ENCODE measurements around the gene IGFL3.
"Not testable (repeated sequence)": the region's sequence is repeated elsewhere in the genome, so short reads cannot be mapped to it uniquely, and the experiment has no call there.

IGFL3 gene

GRCh38 chr19:46124638-46125115 lies at the start of gene IGFL3:
Gene IGFL3, minus strand, starts transcription at chr19:46124688. Its CDS starts 39 bp downstream, at chr19:46124649.
- DNase-seq (ENCODE audit: low spot score) = no peak

- peak; percentile 43 for DNase-seq (ENCODE audit: low spot score)
Measured at GRCh38 chr19:46173886-46174480, 49.5 kb upstream of the IGFL3 start.

- DNase-seq (ENCODE audit: low spot score) = no peak
Measured at GRCh38 chr19:46162731-46163130, 38.2 kb upstream of the IGFL3 start.

GRCh38 chr19:46161642-46162257 lies 37.3 kb upstream of the IGFL3 start:
- DNase-seq (ENCODE audit: low spot score) = not testable (repeated sequence)

GRCh38 chr19:46160233-46160775 lies 35.8 kb upstream of the IGFL3 start:
- DNase-seq (ENCODE audit: low spot score) = no peak

DNA sequence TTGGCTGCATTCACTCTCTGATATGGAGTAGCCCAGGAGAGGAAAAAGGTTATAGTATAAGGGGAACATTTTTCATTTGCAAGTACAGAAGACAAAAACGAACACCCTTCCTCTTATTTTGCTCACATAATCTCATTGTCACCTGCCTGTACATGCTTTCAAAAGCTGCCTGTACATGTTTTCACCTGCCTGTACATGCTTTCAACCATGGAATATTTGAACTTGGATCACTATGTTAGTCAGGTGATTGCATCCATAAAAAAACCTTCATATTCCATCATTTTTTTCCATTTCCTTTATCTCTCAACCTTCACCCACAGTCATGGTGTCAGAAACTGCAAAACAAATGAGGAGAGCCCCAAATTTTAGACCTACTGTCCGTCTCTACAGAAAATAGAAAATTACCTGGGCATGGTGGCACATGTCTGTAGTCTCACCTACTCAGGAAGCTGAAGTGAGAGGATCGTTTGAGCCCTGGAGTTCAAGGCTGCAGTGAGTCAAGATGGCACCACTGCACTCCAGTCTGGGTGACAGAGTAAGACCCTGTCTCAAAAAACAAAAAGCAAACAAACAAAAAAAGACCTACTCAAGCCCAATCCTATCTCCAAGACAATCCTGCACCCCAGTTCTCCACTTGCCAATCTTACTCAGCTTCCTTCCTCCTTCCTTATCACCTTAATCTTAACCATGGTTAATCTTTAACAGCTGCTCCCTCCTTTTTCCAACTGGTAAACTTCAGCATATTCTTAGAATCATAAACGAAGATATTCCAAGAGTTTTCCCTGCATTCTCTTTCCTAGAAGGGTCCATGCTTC lies 35.1 kb upstream of the IGFL3 start:
- DNase-seq (ENCODE audit: low spot score) = no peak

DNA sequence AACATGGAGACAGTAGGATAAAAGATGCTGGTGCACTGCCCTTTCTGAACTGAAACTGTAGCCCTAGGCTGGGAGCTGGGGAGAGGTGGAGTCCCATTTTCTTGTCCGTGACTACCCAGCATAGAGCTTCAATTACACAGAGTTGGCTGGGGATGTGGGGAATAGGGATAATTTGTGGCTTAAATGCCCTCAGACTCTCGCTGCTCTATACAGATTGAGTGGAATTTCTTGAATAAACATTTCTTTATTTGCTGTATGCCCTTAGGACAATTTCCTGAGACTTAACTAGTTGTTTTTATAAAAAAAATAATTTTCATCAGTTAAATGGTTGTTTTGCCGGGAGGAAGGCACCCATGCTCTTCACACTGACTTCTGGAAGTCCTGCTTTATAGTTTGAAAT lies 30.7 kb upstream of the IGFL3 start:
- DNase-seq (ENCODE audit: low spot score) = no peak

DNA sequence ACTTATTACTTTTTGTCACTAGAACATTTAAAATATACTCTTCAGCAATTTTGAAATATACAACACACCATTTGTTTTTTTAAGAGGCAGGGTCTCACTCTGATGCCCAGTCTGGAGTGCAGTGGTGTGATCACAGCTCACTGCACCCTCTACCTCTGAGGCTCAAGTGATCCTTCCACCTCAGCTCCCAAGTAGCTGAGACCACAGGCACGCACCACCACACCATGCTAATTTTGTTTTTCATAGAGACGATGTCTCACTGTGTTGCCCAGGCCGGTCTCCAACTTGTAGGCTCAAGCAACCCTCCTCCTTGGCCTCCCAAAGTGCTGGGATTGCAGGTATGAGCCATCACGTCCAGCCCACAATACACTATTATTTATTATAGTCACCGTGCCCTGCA lies 26.1 kb upstream of the IGFL3 start:
- DNase-seq (ENCODE audit: low spot score) = no peak

GRCh38 chr19:46147791-46148288 lies 23.4 kb upstream of the IGFL3 start, which contains the start of gene IGFL2:
Gene IGFL2, plus strand, starts transcription at chr19:46148238. Its CDS starts 41 bp downstream, at chr19:46148279.
- peak; percentile 21 for DNase-seq (ENCODE audit: low spot score)

DNA sequence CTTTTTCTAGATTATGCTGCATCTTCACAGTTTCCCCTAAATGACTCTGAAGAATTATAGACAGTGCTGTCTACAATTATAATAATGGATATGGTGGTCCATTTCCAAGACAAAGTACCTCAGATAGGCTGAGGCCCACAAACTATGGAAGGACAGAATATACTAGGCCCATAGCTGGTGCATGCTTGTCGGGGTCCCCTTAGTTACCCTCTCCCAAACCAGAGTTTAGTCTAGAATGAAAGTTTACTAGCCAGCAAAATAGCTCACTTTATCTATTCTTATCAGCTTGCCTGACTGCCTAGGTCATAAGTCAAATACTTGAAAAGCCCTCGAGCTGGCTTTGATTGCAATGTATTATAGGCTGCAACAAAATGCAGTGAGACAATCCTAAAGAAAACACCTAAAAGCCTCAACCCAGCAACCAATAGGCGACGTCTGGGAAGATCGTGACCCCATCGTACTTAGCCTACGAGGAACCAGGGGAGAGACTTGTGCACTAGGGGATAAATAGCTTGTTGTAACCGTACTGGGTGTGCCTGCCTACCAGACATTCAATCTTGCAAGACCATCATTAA lies 22.8 kb upstream of the IGFL3 start:
- no peak for DNase-seq (ENCODE audit: low spot score)

DNA sequence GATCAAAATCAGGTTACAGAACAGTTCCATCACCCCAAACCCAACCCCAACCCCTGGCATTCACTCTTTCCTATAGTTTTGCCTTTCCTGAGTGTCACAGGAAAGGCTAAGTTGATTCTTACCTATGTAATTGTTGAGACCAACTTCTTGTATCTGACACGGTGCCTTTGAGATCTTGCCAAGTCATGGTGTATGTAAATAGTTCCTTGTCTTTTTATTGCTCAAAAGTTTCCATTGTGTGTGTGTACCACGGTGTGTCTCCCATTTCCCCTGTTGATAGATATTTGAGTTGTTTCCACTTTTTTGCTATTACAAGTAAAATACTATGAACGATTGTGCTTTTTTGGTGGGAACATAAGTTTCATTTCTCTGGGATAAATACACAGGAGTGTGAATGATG lies 20.3 kb upstream of the IGFL3 start:
- DNase-seq (ENCODE audit: low spot score) = no peak

DNA sequence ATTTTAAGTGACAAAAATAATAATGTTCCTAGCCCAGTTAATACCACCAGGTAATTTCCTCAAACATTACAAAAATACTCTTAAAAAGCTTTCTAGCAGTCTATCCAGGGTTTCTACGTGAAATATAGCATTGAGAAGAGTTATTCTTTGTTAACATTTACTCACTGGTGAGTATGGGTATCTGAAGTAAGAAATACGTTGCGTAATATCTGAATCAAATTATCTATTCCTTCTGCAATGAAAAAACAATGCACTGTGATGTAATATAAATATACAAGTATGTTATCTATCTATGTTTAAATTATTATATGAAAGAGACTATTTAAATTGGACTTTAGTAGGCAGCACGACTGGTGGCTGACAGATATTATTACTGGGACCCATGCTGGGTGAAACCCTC lies 17.8 kb upstream of the IGFL3 start:
- DNase-seq (ENCODE audit: low spot score) = no peak

- peak; percentile 29 for DNase-seq (ENCODE audit: low spot score)
Measured at GRCh38 chr19:46141421-46141820, 16.9 kb upstream of the IGFL3 start.

- DNase-seq (ENCODE audit: low spot score) = no peak
Measured at GRCh38 chr19:46137915-46138473, 13.5 kb upstream of the IGFL3 start.

DNA sequence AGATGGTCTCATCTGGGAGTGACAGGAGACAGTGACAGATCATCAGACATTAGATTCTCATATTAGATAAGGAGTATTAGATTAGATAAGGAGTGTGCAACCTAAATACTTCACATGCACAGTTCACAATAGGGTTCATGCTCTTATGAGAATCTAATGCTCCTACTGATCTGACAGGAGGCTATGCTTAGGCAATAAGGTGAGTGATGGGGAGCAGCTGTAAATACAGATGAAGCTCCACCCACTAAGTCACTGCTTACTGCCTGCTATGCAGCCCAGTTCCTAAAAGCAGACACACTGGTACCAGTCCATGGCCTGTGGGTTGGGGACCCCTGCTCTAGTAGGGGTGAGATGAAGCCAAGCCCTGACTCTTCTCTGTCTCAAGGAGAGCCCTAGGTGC lies 10.0 kb upstream of the IGFL3 start:
- peak; percentile 14 for DNase-seq (ENCODE audit: low spot score)

DNA sequence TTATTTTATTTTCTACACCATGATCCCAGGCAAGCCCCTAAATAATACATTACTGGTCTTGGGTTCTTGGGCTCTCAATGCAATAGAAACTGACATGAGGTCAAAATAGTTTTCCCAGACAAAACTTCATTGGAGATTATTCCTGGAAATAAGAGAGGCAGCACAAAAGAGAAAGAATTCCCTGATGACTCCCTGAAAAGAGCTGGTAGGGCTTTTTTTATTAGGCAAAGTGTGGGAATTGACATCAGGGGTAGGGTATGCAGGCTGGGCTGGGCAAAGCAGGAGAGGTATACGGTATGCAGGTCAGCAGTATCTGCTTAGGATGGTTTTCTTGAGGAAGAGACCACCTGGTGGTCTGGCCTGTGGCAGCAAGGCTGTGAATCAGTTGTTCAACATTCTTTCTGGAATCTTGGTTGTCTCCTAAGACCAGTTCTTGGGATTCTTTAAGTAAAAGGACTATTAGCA lies 9.3 kb upstream of the IGFL3 start:
- no peak for DNase-seq (ENCODE audit: low spot score)

- peak; percentile 97 for DNase-seq (ENCODE audit: low spot score)
Measured at GRCh38 chr19:46133101-46133627, 8.7 kb upstream of the IGFL3 start.

DNA sequence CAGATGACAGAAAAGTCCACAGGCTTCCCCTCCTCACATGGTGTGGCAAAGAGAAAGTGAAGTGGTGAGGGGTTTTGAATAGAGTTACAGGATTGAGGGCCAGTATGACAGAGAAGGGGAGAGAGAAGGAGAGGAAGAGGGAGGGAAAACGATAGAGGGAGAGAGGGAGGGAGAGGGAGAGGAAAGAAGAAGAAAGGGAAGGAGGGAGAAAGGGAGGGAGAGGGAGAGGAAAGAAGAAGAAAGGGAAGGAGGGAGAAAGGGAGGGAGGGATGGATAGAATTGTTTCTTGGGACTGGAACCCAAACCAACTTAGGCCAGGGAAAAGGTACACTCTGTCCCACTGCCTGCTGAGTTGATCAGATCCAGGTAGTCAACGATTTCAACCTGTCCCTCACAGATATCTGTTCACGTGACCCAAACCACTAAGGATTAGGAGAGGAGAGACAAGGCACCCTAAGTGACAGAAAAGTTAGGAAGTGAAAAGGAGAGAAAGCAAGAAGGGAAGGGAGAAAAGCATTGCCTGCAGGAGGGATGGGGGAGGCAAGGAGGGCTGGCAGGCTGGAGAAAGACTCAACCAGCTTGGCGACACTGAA lies 8.1 kb upstream of the IGFL3 start:
- no peak for DNase-seq (ENCODE audit: low spot score)

- no peak for DNase-seq (ENCODE audit: low spot score)
Measured at GRCh38 chr19:46131485-46132143, 7.1 kb upstream of the IGFL3 start.

DNA sequence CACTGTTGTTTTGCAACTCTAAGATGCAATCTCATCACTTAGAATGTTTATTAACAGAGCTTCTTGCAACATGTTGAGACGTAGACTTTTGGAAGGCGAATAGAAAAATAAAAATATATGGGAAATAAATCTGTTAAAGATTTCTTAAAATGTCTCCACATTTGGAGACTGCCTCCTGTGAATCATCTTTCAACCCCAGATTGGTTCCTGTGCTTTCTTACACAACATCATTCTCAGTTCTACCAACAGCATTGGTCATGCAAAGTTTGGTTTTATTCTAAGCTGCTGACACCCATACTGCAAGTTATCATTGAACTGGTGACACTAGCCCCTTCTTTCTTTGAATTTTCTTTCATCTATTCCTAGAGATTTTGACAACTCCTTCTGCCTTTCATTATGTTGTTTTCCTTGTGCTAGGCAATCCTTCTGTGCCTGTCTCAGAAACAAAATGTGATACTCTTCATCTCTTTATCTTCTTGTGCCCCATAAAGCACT lies 1.6 kb upstream of the IGFL3 start:
- DNase-seq (ENCODE audit: low spot score) = no peak

Data from SW480 (cell line).